ENCODE results near the gene MOK.

GRCh38 chr14:102221026-102221425 lies 83.9 kb downstream of the MOK start:
- no peak for TF ChIP-seq EZH2 (IDR thresholded peaks at IDR 0.05; ENCODE audit: low read length, missing control alignments)
- TF ChIP-seq CTCF (conservative IDR thresholded peaks at IDR 0.05 in 1 of 2, IDR thresholded peaks at IDR 0.05 in 1 of 2; ENCODE audit: low read depth in 1 of 2, low read length in 2 of 2), result no peak
